ENCODE measurements around the gene KDM3B. TPM values are rescaled to one million over a fixed set of nuclear protein-coding genes. Genes with fewer than 3 reads are reported as not detected.
"Not testable (repeated sequence)": the region's sequence is repeated elsewhere in the genome, so short reads cannot be mapped to it uniquely, and the experiment has no call there.

The KDM3B gene
- total RNA-seq, 2 experiments from 2014 or later = 38.0 to 39.8 TPM

GRCh38 chr5:138366632-138367382 is 14.3 kb downstream of the KDM3B start:
- no peak for DNase-seq
- H3K4me3 Mint-ChIP-seq = no peak overlapping the region
- H3K36me3 Mint-ChIP-seq = no peaks in the 10 kb centered on the region
- no peak overlapping the region for H3K27ac Mint-ChIP-seq
- no peaks in the 10 kb centered on the region for H3K27me3 Mint-ChIP-seq
- no peaks in the 10 kb centered on the region for H3K9me3 Mint-ChIP-seq
- peaks cover 35% of the 10 kb centered on the region for H3K4me1 Mint-ChIP-seq

- H3K4me1 Mint-ChIP-seq = peaks cover 33% of the 10 kb centered on the region
- H3K27ac Mint-ChIP-seq = no peak overlapping the region
- H3K36me3 Mint-ChIP-seq = no peaks in the 10 kb centered on the region
- no peaks in the 10 kb centered on the region for H3K9me3 Mint-ChIP-seq
- no peaks in the 10 kb centered on the region for H3K27me3 Mint-ChIP-seq
- DNase-seq = no peak
- H3K4me3 Mint-ChIP-seq = no peak overlapping the region
Measured at GRCh38 chr5:138369261-138369660, 16.8 kb downstream of the KDM3B start.

- Mint-ChIP-seq H3K4me1 (peaks cover 31% of the 10 kb centered on the region), H3K4me3 (no peak overlapping the region), H3K9me3 (no peaks in the 10 kb centered on the region), H3K27ac (peak overlapping the region; percentile 4), H3K27me3 (no peaks in the 10 kb centered on the region), H3K36me3 (no peaks in the 10 kb centered on the region)
- no peak for DNase-seq
Measured at GRCh38 chr5:138369706-138370105, 17.2 kb downstream of the KDM3B start.

- Mint-ChIP-seq H3K9me3 (no peaks in the 10 kb centered on the region), H3K4me1 (peaks cover 31% of the 10 kb centered on the region), H3K36me3 (no peaks in the 10 kb centered on the region), H3K27me3 (no peaks in the 10 kb centered on the region), H3K27ac (no peak overlapping the region), H3K4me3 (no peak overlapping the region)
- DNase-seq = no peak
Measured at GRCh38 chr5:138370537-138370936, 18.1 kb downstream of the KDM3B start.

- no peaks in the 10 kb centered on the region for H3K27me3 Mint-ChIP-seq
Measured at GRCh38 chr5:138371454-138371853, 19.0 kb downstream of the KDM3B start.

GRCh38 chr5:138372225-138372624 is 19.7 kb downstream of the KDM3B start:
- DNase-seq = no peak
- no peak overlapping the region for H3K27ac Mint-ChIP-seq
- H3K4me3 Mint-ChIP-seq = no peak overlapping the region
- H3K36me3 Mint-ChIP-seq = no peaks in the 10 kb centered on the region
- no peaks in the 10 kb centered on the region for H3K9me3 Mint-ChIP-seq
- H3K4me1 Mint-ChIP-seq = peaks cover 24% of the 10 kb centered on the region
- H3K27me3 Mint-ChIP-seq = no peaks in the 10 kb centered on the region

More at GRCh38 chr5:138371454-138371853, 19.0 kb downstream of the KDM3B start:
- Mint-ChIP-seq H3K36me3 (no peaks in the 10 kb centered on the region), H3K4me3 (no peak overlapping the region), H3K4me1 (peaks cover 31% of the 10 kb centered on the region), H3K27ac (no peak overlapping the region), H3K9me3 (no peaks in the 10 kb centered on the region)
- no peak for DNase-seq

GRCh38 chr5:138372653-138373052 is 20.2 kb downstream of the KDM3B start:
- Mint-ChIP-seq H3K27ac (no peak overlapping the region), H3K4me1 (peaks cover 24% of the 10 kb centered on the region), H3K36me3 (no peaks in the 10 kb centered on the region), H3K27me3 (no peaks in the 10 kb centered on the region), H3K9me3 (no peaks in the 10 kb centered on the region), H3K4me3 (no peak overlapping the region)
- no peak for DNase-seq

GRCh38 chr5:138382347-138382746 is 29.9 kb downstream of the KDM3B start:
- Mint-ChIP-seq H3K4me1 (no peaks in the 10 kb centered on the region), H3K9me3 (no peaks in the 10 kb centered on the region), H3K36me3 (peaks cover 8% of the 10 kb centered on the region), H3K4me3 (no peak overlapping the region), H3K27me3 (no peaks in the 10 kb centered on the region), H3K27ac (no peak overlapping the region)
- DNase-seq = no peak

- Mint-ChIP-seq H3K27me3 (no peaks in the 10 kb centered on the region), H3K27ac (no peak overlapping the region), H3K9me3 (no peaks in the 10 kb centered on the region), H3K36me3 (peaks cover 8% of the 10 kb centered on the region), H3K4me1 (no peaks in the 10 kb centered on the region), H3K4me3 (no peak overlapping the region)
- no peak for DNase-seq
Measured at GRCh38 chr5:138385660-138386059, 33.2 kb downstream of the KDM3B start.

- Mint-ChIP-seq H3K4me1 (no peaks in the 10 kb centered on the region), H3K9me3 (no peaks in the 10 kb centered on the region), H3K27ac (no peak overlapping the region), H3K36me3 (peaks cover 8% of the 10 kb centered on the region), H3K27me3 (no peaks in the 10 kb centered on the region), H3K4me3 (no peak overlapping the region)
- no peak for DNase-seq
Measured at GRCh38 chr5:138386290-138386689, 33.8 kb downstream of the KDM3B start.

GRCh38 chr5:138389332-138389731 is 36.8 kb downstream of the KDM3B start:
- no peaks in the 10 kb centered on the region for H3K9me3 Mint-ChIP-seq
- H3K4me1 Mint-ChIP-seq = no peaks in the 10 kb centered on the region
- no peak overlapping the region for H3K4me3 Mint-ChIP-seq
- H3K36me3 Mint-ChIP-seq = peaks cover 7% of the 10 kb centered on the region
- H3K27ac Mint-ChIP-seq = no peak overlapping the region
- DNase-seq = no peak
- no peaks in the 10 kb centered on the region for H3K27me3 Mint-ChIP-seq

- not testable (repeated sequence) for DNase-seq, H3K9me3 Mint-ChIP-seq, H3K4me3 Mint-ChIP-seq, H3K27me3 Mint-ChIP-seq, H3K27ac Mint-ChIP-seq, H3K4me1 Mint-ChIP-seq
- peaks cover 12% of the 10 kb centered on the region for H3K36me3 Mint-ChIP-seq
Measured at GRCh38 chr5:138389911-138390310, 37.4 kb downstream of the KDM3B start.

- H3K4me3 Mint-ChIP-seq = no peak overlapping the region
- H3K27me3 Mint-ChIP-seq = no peaks in the 10 kb centered on the region
- no peaks in the 10 kb centered on the region for H3K4me1 Mint-ChIP-seq
- H3K9me3 Mint-ChIP-seq = no peaks in the 10 kb centered on the region
- H3K36me3 Mint-ChIP-seq = peaks cover 12% of the 10 kb centered on the region
- H3K27ac Mint-ChIP-seq = no peak overlapping the region
- DNase-seq = no peak
Measured at GRCh38 chr5:138391859-138392386, 39.4 kb downstream of the KDM3B start.

- no peak overlapping the region for H3K4me3 Mint-ChIP-seq
- peaks cover 11% of the 10 kb centered on the region for H3K4me1 Mint-ChIP-seq
- H3K27ac Mint-ChIP-seq = peak overlapping the region; percentile 23
Measured at GRCh38 chr5:138402640-138403039, 50.2 kb downstream of the KDM3B start.

GRCh38 chr5:138408023-138408422 is 55.5 kb downstream of the KDM3B start:
- peak overlapping the region; percentile 58 for H3K27ac Mint-ChIP-seq
- H3K36me3 Mint-ChIP-seq = peaks cover 29% of the 10 kb centered on the region
- peaks cover 5% of the 10 kb centered on the region for H3K4me1 Mint-ChIP-seq
- H3K4me3 Mint-ChIP-seq = no peak overlapping the region
- DNase-seq = peak; percentile 14
- no peaks in the 10 kb centered on the region for H3K9me3 Mint-ChIP-seq
- no peaks in the 10 kb centered on the region for H3K27me3 Mint-ChIP-seq

More at GRCh38 chr5:138402640-138403039, 50.2 kb downstream of the KDM3B start:
- Mint-ChIP-seq H3K9me3 (no peaks in the 10 kb centered on the region), H3K27me3 (no peaks in the 10 kb centered on the region), H3K36me3 (peaks cover 23% of the 10 kb centered on the region)
- DNase-seq = no peak

All from activated naive CD8-positive, alpha-beta T cell treated with anti-CD3 and anti-CD28 coated beads for 36 hours (primary cell).